NCI-H1694 (cell line): Measurements from ENCODE around the gene SERPINB3.
"Not testable (repeated sequence)": the region's sequence is repeated elsewhere in the genome, so short reads cannot be mapped to it uniquely, and the experiment has no call there.

Experiments used
- DNase-seq: peaks from one replicate; lab custom pipeline; 2025; lab: John Stamatoyannopoulos, UW

The SERPINB3 gene

DNA sequence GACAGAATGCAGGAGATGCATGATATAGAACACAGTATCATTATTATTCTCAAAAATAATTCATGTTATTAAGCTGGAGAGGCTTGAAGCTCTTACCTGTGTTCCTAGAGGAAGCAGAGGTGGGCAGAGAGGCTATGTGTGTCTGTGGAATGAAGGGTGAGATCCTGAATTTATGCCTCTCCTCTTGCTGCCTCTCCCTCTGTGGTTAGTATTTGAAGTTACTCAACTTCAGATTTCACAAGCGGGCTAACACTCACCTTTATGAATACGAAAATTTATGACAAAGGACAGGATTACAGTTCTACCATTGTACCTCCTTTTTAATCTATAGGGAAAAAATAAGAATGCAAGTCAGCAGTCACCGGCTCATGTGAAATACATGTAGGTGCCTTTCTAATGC lies at the start of gene SERPINB3:
TSS of gene SERPINB3 (minus strand) at position 144 of the 400 bp plus-strand sequence. CDS start 677 bp downstream, outside the sequence.
- not testable (repeated sequence) for DNase-seq

DNA sequence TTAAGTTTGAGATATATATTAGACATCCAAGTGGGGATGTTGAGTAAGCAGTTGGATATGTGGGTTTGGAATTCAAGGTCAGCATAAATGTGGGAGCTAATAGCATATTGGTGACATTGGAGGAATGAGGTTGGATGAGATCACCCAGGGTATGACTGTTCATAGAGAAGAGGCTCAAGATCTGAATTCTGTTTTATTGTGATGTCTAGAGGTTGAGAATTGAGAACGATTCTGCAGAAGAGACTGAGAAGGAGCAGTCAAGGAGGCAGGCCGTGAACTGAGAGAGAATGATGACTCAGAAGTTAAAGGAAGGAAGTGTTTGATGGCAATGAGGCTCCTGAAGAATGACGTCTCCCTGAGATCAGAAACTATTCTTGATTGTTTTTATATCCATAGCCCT lies 47.0 kb upstream of the SERPINB3 start:
- DNase-seq: no peak

- no peak for DNase-seq
Measured at GRCh38 chr18:63707816-63708215, 46.1 kb upstream of the SERPINB3 start.

GRCh38 chr18:63705401-63705800 lies 43.7 kb upstream of the SERPINB3 start:
- DNase-seq: no peak

DNA sequence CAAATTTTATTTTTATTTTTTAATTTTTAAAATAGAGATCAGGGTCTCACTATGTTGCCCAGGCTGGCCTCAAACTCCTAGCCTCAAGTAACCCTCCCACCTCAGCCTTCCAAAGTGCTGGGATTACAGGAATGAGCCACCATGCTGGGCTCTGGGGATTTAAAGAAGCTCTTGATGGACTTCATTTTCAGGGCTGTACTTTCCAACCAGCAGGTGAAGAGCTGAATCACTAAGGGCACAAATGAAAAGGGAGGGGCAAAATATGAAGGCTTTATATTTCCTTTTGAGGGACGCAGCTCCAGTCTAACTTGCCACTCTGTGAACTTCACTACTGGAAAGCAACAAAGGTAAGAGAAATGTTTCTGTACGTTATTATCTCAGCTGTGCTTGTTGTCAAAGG lies 41.0 kb upstream of the SERPINB3 start, which contains the start of gene SERPINB11:
TSS of gene SERPINB11 (plus strand) at position 301 of the 400 bp plus-strand sequence. CDS start 7,234 bp downstream, outside the sequence.
- DNase-seq: no peak

GRCh38 chr18:63701952-63702351 lies 40.3 kb upstream of the SERPINB3 start:
- no peak for DNase-seq

DNA sequence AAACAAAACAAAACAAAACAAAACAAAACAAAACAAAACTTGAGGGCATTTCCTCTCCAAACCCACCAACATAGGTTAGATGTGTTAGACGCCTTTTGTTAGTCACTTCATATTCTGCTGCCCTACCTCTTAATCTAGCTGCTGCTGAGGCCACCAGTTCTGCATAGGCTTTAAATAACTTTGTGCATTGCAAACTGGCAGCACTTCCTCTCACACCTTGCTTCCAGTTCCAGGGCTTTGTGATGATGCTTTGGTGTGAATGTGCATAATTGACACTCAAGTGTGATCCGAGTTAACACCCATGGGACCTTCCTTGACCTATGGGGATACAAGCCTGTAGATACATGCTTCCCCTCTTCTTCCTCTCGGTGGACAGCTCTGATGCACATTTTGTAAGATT lies 38.8 kb upstream of the SERPINB3 start:
- DNase-seq: no peak

DNA sequence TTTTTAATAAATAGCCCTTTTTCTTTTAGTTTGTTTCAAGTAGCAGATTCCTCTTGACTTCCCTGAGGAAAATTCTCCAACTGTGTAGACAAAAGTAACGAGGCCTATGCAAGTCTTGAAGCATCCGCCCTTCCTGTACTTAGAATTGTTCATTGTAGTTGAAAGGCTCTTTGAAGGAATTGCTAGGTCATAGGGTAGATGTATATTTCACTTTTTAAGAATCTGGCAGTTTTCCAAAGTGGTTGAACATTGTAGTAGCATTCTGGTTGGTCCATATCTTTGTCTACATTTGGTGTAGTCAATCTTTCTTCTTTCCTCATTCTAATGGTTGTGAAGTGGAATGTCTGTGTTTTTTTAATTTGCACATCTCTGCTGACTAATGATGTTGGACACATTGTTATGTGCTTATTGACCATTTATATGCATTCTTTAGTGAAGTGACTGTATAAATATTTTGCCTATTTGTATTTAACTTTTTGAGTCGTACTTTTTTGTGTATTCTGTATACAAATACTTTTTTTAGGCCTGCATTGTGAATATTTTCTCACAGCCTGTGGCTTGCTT lies 35.5 kb upstream of the SERPINB3 start:
- DNase-seq: no peak

DNA sequence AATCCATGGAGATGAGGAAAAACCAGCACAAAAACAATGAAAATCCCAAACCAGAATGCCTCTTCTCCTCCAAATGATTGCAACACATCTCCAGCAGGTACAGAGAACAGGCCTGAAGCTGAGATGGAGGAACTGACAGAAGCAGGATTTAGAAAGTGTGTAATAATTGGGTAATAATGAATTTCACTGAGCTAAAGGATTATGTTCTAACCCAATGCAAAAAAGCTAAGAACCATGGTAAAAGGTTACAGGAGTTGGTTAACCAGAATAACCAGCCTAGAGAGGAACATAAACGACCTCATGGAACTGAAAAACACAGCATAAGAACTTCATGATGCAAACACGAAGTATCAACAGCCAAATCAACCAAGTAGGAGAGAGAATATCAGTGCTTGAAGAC lies 27.4 kb upstream of the SERPINB3 start:
- DNase-seq: no peak

GRCh38 chr18:63686871-63687270 lies 25.2 kb upstream of the SERPINB3 start:
- no peak for DNase-seq

- no peak for DNase-seq
Measured at GRCh38 chr18:63684718-63685117, 23.0 kb upstream of the SERPINB3 start.

DNA sequence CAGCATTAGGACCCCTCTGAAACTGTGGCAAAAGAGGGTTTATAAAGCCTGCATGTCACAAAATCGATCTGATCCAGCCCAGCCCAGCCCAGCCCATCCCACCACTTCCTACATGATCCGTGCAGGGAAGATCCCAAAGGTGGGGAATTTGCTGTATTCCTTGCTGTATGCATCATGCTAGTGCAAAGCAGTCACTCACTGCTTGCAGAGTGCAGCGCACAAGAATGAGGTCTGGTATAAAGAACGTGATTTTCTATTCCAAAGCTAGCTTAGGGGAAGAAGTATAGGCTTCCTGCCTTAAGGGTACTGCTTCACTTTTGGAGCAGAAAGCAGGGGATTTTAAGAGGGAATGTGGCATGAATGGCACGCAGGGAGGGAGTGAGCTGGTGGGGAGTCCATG lies 22.2 kb upstream of the SERPINB3 start:
- DNase-seq: no peak

- no peak for DNase-seq
Measured at GRCh38 chr18:63683152-63683551, 21.5 kb upstream of the SERPINB3 start.

DNA sequence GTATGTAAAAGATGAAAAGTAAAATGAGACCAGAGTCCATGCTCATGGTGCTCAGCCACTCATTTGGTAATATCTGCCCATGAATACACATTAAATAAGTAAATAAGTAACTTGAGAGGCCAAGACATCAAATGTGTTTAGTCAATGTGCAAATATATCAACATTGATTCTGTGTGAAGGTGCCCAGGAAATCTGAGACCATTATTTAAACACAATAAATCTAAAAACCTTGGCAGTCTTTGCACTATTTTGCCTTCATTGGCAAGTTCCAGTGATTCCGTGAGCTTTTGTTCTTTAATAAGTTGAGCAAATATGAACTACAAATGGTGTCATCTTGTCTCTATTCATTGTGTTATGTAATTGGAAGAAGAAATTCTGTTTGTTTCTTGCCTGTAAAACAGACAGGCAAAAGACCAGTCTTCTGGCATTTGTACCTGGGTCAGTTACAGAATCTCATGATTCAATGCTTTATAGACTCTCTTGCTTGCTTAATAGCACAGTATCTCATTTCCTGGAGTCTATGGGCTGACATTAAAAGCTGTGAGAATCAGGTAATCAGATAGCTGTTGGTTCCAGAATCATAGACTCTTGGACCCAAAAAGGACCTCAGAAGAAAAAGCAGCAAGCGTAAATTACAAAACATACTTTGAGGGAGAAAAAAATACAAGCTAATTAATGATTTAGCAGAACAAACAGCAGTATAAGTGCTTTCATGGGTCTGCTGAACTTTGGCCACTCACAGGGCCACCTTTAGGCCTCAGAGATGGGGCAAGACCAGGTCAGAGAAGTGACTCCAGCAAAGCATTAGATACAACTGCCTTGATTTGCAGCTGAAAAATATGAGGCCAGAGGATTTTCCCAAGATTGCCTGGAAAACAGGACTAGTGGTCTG lies 20.0 kb upstream of the SERPINB3 start:
- DNase-seq: no peak

- DNase-seq: no peak
Measured at GRCh38 chr18:63679820-63680606, 18.3 kb upstream of the SERPINB3 start.

DNA sequence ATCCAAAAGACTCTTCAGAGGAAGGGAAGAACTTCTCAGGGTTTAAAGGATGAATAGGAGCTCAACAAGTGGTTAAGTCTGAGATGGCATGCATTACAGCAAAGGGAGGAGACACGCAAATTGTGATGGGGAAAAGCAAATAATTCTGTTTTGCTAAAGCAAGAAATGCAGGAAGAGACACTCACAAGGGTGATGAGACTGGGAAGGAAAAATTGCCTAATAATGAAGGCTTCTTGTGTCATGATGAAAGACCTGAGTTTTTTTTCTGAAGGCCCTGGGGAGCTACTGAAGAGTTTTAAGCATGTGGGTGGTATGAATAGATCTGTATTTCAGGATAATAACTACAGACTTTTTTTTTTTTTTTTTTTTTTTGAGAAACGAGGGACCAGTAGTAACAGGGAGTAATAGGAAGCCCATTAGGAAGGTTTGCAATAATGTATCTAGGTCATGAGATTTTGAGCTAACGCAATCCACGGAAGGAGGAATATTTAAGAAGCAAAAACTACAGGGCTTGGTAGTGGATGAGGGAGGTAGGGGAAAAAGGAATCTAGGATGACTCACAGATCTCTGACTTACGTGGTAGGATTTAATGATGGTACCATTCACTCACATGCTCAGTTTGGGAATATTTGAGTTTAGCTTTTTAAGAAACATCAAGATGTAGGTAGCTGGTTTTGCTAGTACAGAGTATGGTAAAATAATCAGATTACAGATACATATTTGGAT lies 16.0 kb upstream of the SERPINB3 start:
- no peak for DNase-seq

- peak; percentile 0 for DNase-seq
Measured at GRCh38 chr18:63676526-63677323, 15.0 kb upstream of the SERPINB3 start.

DNA sequence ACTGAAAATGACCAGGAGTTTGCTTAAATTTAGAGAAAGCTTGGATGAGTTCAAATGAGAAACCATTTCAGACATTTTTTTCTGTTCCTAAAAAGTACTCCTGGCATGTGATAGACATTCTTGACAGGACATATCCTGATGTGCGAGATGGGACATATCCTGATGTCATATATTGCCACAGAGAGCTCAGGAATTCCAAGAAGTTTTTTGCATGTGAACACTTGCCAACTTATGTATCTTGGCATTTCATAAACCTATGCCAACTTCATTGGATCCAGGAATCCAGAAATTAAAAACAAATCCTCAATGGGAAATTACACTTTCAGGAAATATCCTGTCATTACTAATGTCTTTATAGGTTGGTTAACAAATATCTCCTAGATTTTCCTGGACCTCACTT lies 2.9 kb upstream of the SERPINB3 start:
- no peak for DNase-seq

DNA sequence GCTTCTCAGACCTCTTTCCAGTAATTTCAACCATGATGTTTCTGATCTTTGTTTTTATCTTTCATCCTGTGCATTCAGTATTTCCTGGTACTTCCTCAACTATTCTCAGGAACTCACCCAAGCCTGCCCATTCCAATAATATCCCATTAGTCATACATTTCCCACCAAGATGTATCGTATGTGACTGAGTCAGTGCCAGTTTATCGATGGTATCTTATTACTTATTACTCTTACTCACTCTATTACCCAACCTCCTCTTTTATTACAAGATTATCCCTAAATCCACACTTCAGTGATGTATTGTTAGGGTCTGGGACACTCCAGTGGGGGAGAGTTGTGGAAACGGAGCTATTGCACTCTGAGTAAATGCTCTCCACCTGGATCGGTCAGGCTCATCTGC lies 2.8 kb downstream of the SERPINB3 start:
- not testable (repeated sequence) for DNase-seq

DNA sequence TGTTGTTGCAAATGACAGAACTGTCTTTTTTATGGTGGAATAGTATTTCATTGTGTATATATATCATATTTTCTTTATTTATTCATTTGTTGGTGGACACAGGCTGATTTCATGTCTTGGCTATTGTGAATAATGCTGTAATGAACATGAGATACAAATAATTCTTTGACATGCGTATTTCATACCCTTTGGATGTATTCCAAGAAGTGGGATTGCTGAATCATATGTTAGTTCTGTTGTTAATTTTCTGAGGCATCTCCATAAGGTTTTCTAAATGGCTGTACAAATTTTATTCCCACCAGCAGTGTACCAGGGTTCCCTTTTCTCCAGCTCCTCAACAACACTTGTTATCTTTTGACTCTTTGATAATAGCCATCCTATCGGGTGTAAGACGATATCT lies 11.4 kb downstream of the SERPINB3 start:
- not testable (repeated sequence) for DNase-seq

DNA sequence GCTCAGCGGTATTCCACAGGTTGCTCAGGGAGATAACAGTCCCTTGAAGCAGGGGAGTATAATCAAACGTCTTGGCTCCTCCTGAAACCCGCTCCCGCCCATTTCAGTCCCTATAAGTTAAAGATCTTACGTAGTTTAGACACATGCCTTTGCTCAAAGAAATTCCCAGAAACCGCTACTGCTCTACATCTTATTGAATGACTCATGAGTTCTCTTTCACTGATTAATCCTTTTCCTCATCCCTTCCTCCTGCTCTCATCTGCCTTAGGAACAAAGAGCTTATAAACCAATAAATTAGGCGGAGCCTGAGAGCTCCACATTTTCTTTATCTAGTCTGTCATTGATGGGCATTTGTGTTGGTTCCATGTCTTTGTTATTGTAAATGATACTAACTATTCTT lies 13.5 kb downstream of the SERPINB3 start:
- DNase-seq: no peak
